Stimulated activated CD4-positive, alpha-beta T cell treated with anti-CD3 and anti-CD28 coated beads, TNF-alpha, amount 100 ng/mL, for 24 hours (primary cell): ENCODE data around the gene GRIN1.

Source experiments
- DNase-seq, 3 experiments: peaks; one replicate each; pipeline ENCODE4 v3.0.0-alpha.2; 2020; ENCODE audit warnings: low read depth in 3 of 3

GRIN1 gene

GRCh38 chr9:137216188-137216965 lies 77.4 kb downstream of the GRIN1 start:
- no peak for DNase-seq

GRCh38 chr9:137217276-137218211 lies 78.6 kb downstream of the GRIN1 start:
- no peak for DNase-seq

- DNase-seq, result no peak
Measured at GRCh38 chr9:137218212-137218753, 79.3 kb downstream of the GRIN1 start.
